Measurements from ENCODE around the gene DIAPH3.

DIAPH3 gene

GRCh38 chr13:59745392-59745788 lies 418.3 kb downstream of the DIAPH3 start:
- no peak for TF ChIP-seq CTCF (conservative IDR thresholded peaks at IDR 0.05)
- no peak for TF ChIP-seq ZFX (IDR thresholded peaks at IDR 0.05)
- H3K27ac ChIP-seq = no peak overlapping the region

GRCh38 chr13:59744747-59745391 lies 418.9 kb downstream of the DIAPH3 start:
- no peak for TF ChIP-seq ZFX (IDR thresholded peaks at IDR 0.05)
- no peak for TF ChIP-seq CTCF (conservative IDR thresholded peaks at IDR 0.05)
- H3K27ac ChIP-seq = no peak overlapping the region

GRCh38 chr13:59743195-59743594 lies 420.5 kb downstream of the DIAPH3 start:
- TF ChIP-seq ZFX (IDR thresholded peaks at IDR 0.05) (no peak), CTCF (conservative IDR thresholded peaks at IDR 0.05) (no peak)
- H3K27ac ChIP-seq = no peak overlapping the region

- no peak for TF ChIP-seq CTCF (conservative IDR thresholded peaks at IDR 0.05)
- no peak for TF ChIP-seq ZFX (IDR thresholded peaks at IDR 0.05)
- no peak overlapping the region for H3K27ac ChIP-seq
These were observed 421.3 kb downstream of the DIAPH3 start for GRCh38 chr13:59742467-59742866.

- H3K27ac ChIP-seq = no peak overlapping the region
- TF ChIP-seq CTCF (conservative IDR thresholded peaks at IDR 0.05) (no peak), ZFX (IDR thresholded peaks at IDR 0.05) (no peak)
These were observed 424.8 kb downstream of the DIAPH3 start for GRCh38 chr13:59738921-59739320.

- TF ChIP-seq CTCF (conservative IDR thresholded peaks at IDR 0.05) (no peak), ZFX (IDR thresholded peaks at IDR 0.05) (no peak)
- H3K27ac ChIP-seq = no peak overlapping the region
These were observed 429.3 kb downstream of the DIAPH3 start for GRCh38 chr13:59734393-59734792.

- no peak overlapping the region for H3K27ac ChIP-seq
- TF ChIP-seq CTCF (conservative IDR thresholded peaks at IDR 0.05) (no peak), ZFX (IDR thresholded peaks at IDR 0.05) (no peak)
These were observed 430.0 kb downstream of the DIAPH3 start for GRCh38 chr13:59733744-59734143.

Data from C4-2B (cell line).